Ammon's horn (tissue), 1 donor: Measurements from ENCODE around the gene TBX20.
"Not testable (repeated sequence)": the region's sequence is repeated elsewhere in the genome, so short reads cannot be mapped to it uniquely, and the experiment has no call there.

Experiments used
- DNase-seq: peaks from one replicate; pipeline ENCODE4 v3.0.0-alpha.2; 2016; ENCODE audit warnings: low spot score

Gene TBX20

GRCh38 chr7:35220176-35220575 lies 33.7 kb downstream of the TBX20 start:
- DNase-seq = not testable (repeated sequence)

DNA sequence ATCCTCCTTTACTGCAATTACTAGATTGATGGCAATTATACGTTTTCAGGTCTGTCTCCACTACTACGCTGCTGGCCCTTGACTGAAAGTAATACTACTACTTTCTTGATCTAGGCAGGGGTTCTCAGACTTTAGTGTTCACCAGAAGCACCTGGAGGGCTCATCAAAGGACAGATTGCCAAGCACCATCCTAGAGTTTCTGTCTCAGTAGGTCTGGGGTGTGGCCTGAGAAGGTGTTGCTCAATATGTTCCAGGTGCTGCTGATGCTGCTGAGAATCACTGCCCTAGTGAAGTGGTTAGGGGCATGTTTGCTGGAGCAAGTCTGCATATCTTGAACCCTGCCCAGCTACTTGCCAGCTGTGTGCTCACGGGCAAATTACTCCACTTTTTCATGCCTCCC lies 37.9 kb downstream of the TBX20 start:
- DNase-seq = not testable (repeated sequence)

DNA sequence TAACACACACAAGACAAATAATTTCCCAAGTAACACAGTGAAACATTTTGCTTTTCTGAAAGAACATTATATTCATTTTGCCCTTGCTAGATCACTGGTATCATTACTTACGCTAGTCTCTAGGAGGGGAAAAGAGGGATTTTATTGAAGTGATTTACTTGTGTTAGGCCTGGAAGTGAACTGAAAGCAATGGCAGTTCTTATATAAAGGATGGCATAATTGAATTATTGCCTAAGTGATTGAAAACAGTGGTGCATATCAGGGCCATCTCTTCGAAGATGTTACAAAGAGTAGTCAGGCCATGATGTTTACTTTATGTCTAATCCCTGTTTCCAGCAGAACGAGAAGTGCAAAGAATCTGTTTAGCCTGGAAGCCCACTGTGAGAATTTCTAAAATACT lies 38.8 kb downstream of the TBX20 start:
- DNase-seq = not testable (repeated sequence)

DNA sequence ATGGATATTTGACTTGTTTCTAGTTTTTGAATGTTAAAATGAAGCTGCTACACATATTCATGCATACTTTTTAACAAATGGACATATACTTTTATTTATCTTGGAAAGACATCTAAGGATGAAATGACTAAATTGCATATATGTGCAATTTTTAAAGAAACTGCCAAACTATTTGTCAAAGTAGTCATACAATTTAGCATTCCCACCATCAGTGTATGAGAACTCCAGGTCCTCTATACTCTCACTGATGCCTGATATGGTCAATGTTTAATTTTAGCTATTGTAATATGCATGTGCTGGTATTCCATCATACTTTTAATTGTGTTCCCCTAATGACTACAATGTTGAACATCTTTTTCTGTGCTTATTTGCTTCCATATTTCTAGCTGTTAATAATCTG lies 47.0 kb downstream of the TBX20 start:
- DNase-seq = not testable (repeated sequence)

DNA sequence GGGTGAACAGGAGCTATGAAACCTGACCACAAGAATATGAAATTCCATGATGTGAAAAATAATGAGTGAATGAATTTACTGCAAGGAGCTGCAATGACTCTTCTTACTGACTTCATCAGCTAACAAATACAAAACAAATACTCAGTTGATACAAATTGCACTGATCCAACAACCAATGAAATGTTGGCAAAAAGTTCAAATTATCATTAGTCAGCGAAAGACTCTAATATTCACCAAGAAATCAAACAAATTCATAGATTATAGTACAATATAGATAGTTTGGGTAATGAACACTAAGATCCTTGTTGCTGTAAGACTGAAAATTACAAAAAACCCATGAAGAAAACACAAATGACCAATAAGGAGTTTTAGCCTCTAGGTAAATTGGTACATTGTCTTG lies 49.0 kb downstream of the TBX20 start:
- not testable (repeated sequence) for DNase-seq

GRCh38 chr7:35204031-35204430 lies 49.9 kb downstream of the TBX20 start:
- DNase-seq = not testable (repeated sequence)

DNA sequence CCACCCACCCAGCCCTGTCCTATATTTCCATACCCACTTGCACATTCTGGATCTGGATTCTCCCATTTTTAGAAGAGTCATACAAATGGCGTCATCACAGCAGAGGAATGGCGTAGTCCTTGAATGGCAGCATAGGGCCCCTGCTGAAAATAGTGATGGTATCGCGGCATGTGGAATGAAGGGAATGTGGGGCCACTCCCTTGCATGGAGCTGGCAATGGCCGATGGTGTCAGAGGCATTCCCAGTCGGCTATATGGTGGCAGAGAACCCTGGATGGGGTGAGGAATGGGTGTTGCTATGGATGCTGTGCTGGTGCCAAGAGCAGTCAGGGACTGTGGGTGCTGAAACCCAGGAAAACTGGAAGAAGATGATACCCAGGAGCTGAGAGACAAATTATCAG lies 51.5 kb downstream of the TBX20 start:
- not testable (repeated sequence) for DNase-seq

DNA sequence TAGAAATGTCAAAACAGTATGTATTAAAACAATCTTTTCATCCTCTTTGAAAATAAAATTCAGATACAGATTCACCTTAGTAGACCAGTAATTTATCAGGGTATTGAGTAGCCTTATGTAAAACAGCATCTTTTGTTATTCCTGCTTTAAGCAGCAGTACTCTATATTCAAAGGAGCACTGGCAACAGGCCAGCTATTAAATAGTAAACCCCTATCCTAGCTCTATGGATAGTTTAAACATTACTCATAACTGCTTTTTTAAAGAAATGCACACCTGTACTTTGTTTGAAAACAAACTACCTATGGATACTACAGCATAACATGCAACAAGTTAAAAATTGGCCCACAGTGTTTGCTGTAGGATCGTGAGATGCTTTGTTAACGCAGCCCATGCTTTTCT lies 53.7 kb downstream of the TBX20 start:
- DNase-seq = not testable (repeated sequence)

DNA sequence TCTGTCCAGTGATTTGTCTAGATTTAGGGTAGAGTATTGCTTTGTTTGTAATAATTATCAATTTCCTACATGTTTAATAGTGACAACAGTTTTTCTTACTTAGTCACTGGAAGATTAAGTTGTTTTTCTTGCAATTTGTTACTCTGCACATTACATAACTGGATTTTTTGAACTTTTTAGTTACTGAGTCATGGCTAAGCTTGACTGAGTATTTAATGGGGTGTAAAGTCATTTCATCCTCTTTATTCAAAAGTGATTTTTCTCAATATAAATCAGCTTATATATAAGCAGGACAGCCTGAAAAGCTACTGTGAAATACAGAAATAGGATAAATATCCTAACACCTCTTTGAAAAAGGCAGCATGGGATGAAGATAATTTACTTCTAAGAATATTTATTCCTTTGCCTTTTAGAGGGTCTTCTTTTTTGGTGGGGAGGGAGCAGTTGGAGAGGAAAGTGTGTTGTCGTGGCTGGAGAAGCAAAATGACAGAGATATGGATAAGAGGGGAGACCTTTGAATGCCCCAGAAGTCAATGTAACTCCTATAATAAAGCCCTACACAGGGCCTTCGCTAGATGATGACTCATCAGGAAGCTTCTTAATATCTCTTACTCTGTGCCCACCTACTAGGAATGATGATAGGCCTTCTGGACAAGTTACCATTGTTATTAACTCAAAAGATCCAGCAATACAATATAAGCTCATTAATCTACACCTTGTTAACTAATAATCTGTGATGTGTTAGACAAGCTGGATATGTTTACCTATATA lies 55.3 kb downstream of the TBX20 start:
- not testable (repeated sequence) for DNase-seq

- DNase-seq = not testable (repeated sequence)
These were observed 62.3 kb downstream of the TBX20 start for GRCh38 chr7:35191571-35191970.

- not testable (repeated sequence) for DNase-seq
These were observed 63.6 kb downstream of the TBX20 start for GRCh38 chr7:35190146-35190773.

- DNase-seq = peak; percentile 14
These were observed 67.1 kb downstream of the TBX20 start for GRCh38 chr7:35186751-35187150.

- DNase-seq = peak; percentile 79
These were observed 67.8 kb downstream of the TBX20 start for GRCh38 chr7:35185908-35186731.

DNA sequence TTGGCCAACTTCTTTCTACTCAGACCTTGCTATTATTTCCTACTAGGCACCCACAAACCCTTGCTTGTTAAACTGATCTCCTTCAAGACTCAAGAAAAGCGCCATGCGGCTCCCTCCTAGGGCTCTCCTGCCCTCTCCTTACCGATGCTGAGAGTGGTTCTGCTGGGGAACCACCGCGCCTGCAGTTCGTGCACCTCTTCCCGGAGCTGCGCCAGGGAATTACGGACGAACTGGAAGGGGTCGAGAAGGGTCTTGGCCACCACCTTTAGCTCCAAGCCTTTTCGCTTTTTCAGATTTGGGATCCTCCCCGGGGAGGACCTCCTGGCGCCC lies 68.4 kb downstream of the TBX20 start:
- DNase-seq = not testable (repeated sequence)

- DNase-seq = not testable (repeated sequence)
These were observed 68.9 kb downstream of the TBX20 start for GRCh38 chr7:35184961-35185360.

- not testable (repeated sequence) for DNase-seq
These were observed 69.9 kb downstream of the TBX20 start for GRCh38 chr7:35183873-35184503.

DNA sequence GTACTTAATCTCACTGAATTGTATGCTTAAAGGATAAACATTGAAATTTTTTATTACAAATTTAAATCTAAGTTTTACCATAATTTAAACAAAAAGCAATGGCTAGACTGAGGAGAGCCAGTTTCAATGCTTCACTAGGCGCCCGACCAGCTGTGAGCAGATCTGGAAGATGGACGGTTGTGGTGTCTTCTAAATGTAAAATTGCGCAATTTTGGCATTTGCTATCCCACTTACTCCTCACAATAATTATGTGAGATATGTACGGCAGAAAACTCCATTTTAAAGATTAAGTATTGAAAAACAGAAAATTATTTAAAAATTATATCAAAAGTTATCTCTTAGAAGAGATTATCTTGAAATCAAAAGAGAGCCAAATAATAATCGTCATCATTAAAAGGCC lies 73.2 kb downstream of the TBX20 start:
- DNase-seq = not testable (repeated sequence)

GRCh38 chr7:35173176-35173575 lies 80.7 kb downstream of the TBX20 start:
- DNase-seq = not testable (repeated sequence)

GRCh38 chr7:35172131-35172530 lies 81.8 kb downstream of the TBX20 start:
- not testable (repeated sequence) for DNase-seq

- not testable (repeated sequence) for DNase-seq
These were observed 86.2 kb downstream of the TBX20 start for GRCh38 chr7:35167658-35168057.

DNA sequence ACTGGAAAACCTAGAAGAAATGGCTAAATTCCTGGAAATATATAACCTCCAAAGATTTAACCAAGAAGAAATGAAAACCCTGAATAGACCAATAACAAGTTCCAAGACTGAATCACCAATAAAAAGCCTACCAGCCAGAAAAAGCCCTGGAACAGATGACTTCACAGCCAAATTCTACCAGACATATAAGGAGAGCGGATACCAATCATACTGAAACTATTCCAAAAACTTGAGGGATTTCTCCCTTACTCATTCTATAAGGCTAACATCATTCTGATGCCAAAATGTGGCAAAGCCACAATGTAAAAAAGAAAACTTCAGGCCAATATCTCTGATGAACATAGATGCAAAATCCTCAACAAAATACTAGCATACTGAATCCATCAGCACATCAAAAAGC lies 86.7 kb downstream of the TBX20 start:
- not testable (repeated sequence) for DNase-seq

DNA sequence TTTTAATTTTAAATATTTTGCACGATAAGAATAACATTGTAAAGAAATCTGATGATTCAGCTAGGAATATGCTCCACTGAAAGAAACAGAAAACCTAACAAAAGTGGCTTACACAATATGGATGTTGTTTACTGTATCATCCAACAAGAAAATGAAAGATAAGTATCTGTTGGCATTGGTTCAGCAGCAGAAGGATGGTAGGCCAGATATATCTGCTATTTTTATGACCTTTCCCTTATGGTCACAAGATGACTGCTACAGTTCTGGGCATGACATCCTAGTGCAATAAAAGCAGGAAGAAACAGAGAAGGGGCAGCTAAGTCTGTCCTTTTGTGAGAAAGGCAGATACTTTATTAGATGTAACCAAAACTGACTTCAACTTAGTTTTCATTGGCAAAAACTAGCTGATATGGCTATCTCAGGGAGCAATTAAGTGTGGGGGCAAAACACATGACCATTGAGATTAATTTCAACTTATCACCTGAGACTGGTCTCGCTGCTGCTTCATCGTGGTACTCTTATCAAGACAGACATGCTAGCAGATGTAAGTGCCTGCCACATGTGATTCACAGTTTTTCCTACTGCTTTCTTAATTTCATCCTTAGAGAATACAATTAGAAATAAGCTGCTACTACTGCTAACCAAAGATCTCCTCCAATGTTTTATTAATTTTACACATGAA lies 92.7 kb downstream of the TBX20 start:
- DNase-seq = not testable (repeated sequence)
